ENCODE data around the gene RNF10. TPM values are rescaled to one million over a fixed set of nuclear protein-coding genes. Genes with fewer than 3 reads are reported as not detected.
"Not testable (repeated sequence)": the region's sequence is repeated elsewhere in the genome, so short reads cannot be mapped to it uniquely, and the experiment has no call there.

The RNF10 gene
- polyA plus RNA-seq, 1 of the 3 experiments (the other 2 are of a cell fraction), result 118 TPM

DNA sequence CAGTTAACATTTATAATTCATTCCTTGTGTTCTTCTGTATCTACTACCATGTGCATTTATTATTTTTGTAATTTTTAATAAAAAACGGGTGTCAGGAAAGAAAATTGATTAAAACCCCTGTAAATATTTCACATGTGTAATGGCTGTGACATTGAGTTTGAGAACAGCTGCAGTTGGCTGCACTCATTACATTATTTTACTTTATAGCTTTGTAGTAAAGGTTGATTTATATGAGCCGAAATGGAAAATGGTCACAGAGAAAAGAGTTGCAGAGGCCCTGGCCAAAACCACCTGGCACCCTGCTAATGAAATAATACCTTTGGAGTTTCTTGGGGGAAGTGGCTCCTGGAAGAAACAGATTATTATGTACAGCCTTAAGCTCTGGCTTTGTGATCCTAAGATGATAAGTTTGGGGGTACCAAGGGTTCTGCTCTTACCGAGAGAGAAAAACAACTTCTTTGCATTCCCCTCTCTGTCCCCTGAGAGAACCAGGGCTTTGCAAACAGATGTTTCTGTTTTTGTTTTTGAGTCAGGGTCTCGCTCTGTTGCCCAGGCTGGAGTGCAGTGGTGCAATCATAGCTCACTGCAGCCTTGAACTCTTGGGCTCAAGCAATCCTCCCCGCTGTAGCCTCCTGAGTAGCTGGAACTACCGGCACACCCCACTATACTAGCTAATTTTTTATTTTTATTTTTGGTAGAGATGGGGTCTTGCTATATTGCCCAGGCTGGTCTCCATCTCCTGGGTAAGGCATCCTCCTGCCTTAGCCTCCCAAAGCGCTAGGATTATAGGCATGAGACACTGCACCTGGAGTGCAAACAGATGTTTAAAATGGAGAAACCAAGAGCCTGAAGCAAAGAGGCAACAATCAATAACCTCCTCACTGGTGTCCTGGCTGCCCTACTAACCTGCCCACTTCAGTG lies 47.9 kb upstream of the RNF10 start:
- Histone ChIP-seq H3K9me2 (no peaks in the 10 kb centered on the region), H3K27me3 (ENCODE audit: insufficient read depth) (no peaks in the 10 kb centered on the region), H3K9ac (no peak overlapping the region), H3K4me2 (no peak overlapping the region), H3K4me1 (ENCODE audit: control insufficient read depth in 1 of 2, insufficient read depth in 2 of 2, low read depth in 1 of 2, low read length in 1 of 2) (peaks cover 0 to 6% of the 10 kb centered on the region in 2 experiments; a peak in 1 of 4 replicates), H2AFZ (ENCODE audit: low read depth) (no peak overlapping the region), H3K9me3 (no peaks in the 10 kb centered on the region), H3F3A (replicated peaks; ENCODE audit: insufficient read depth) (no peaks in the 10 kb centered on the region), H3K4me3 (ENCODE audit: low read depth in 2 of 2, low read length in 1 of 2) (no peak overlapping the region), H3K79me2 (ENCODE audit: insufficient read depth) (0 out of 2 replicates have a peak, but pooled peaks cover 4% of the 10 kb centered on the region), H4K20me1 (ENCODE audit: insufficient read depth) (no peaks in the 10 kb centered on the region), H3K36me3 (replicated peaks in 1 of 2; ENCODE audit: control insufficient read depth in 1 of 2, insufficient read depth in 2 of 2, low read length in 1 of 2) (peaks cover 0 to 4% of the 10 kb centered on the region in 2 experiments), H3K27ac (ENCODE audit: low read depth in 2 of 2, low read length in 1 of 2) (0 out of 4 replicates have a peak overlapping the region, but pooled peaks of 1 of the 2 experiments have one; percentile 2)
- TF ChIP-seq EZH2phosphoT487 (IDR thresholded peaks at IDR 0.05; ENCODE audit: borderline replicate concordance, low read depth) (no peak), TCF12 (IDR thresholded peaks at IDR 0.05) (no peak), EP300 (IDR thresholded peaks at IDR 0.05; ENCODE audit: borderline replicate concordance in 1 of 2, low read depth in 1 of 2, low read length in 1 of 2) (peak in 1 of 2 experiments; percentile 59; a peak in 1 of 4 replicates), RCOR1 (IDR thresholded peaks at IDR 0.05; ENCODE audit: low read length) (0 out of 2 replicates have a peak, but pooled peaks have one; percentile 20), FOXM1 (IDR thresholded peaks at IDR 0.05; ENCODE audit: low read depth) (no peak)
- ChIA-PET POLR2A (interaction anchor here (0.6 to 1.4 kb wide), 2 partner anchors 9 to 48 kb away, joined by 3 to 10 read pairs; partner anchors contain the start of genes COX6A1 and DYNLL1), CTCF (interaction anchor here (1.0 to 1.6 kb wide), 2 partner anchors 10 to 17 kb away, joined by 4 to 10 read pairs; partner anchors contain the start of genes DYNLL1 and SRSF9)
- 85% methylated on average over 7 of the region's 7 CpGs for WGBS (ENCODE audit: low lambda C conversion rate)
- DNase-seq, result peak; percentile 16

DNA sequence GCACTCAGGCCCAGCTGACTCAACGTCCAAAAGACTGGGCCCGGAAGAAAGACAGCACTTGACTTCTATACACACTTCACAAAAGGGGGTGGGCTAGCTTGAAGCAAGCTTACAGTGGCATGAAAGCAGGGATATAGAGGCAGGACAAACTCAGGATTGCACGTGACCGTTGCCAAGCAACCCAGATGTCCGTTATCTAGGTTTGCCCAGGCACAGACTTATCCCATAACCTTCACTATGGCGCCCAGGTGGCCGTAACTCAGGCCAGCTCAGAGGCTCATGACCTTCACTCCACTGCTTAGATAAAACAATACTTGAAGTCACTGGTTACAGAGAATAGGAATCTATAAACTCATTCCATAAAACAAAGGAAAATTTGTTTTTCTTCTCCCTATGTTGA lies 46.6 kb upstream of the RNF10 start:
- H3K4me3 ChIP-seq (ENCODE audit: low read depth in 2 of 2, low read length in 1 of 2); H2AFZ ChIP-seq (ENCODE audit: low read depth); H4K20me1 ChIP-seq (ENCODE audit: insufficient read depth); DNase-seq; H3K9me3 ChIP-seq; H3K9me2 ChIP-seq; H3K4me1 ChIP-seq (ENCODE audit: control insufficient read depth in 1 of 2, insufficient read depth in 2 of 2, low read depth in 1 of 2, low read length in 1 of 2); H3K9ac ChIP-seq; H3K79me2 ChIP-seq (ENCODE audit: insufficient read depth); H3F3A ChIP-seq (replicated peaks; ENCODE audit: insufficient read depth); H3K27ac ChIP-seq (ENCODE audit: low read depth in 2 of 2, low read length in 1 of 2); H3K27me3 ChIP-seq (ENCODE audit: insufficient read depth); H3K4me2 ChIP-seq: not testable (repeated sequence)
- ChIA-PET POLR2A (interaction anchor here (1.3 kb wide), 1 partner anchor 9 kb away, joined by 6 read pairs; no protein-coding TSS in a partner anchor), CTCF (interaction anchor here (1.2 to 1.9 kb wide), 2 partner anchors 13 to 121 kb away, joined by 3 to 5 read pairs; no protein-coding TSS in a partner anchor)
- 98% methylated on average over 7 of the region's 7 CpGs for whole genome bisulfite sequencing (ENCODE audit: low lambda C conversion rate)
- peaks cover 0 to 11% of the 10 kb centered on the region in 2 experiments for H3K36me3 ChIP-seq (replicated peaks in 1 of 2; ENCODE audit: control insufficient read depth in 1 of 2, insufficient read depth in 2 of 2, low read length in 1 of 2)

DNA sequence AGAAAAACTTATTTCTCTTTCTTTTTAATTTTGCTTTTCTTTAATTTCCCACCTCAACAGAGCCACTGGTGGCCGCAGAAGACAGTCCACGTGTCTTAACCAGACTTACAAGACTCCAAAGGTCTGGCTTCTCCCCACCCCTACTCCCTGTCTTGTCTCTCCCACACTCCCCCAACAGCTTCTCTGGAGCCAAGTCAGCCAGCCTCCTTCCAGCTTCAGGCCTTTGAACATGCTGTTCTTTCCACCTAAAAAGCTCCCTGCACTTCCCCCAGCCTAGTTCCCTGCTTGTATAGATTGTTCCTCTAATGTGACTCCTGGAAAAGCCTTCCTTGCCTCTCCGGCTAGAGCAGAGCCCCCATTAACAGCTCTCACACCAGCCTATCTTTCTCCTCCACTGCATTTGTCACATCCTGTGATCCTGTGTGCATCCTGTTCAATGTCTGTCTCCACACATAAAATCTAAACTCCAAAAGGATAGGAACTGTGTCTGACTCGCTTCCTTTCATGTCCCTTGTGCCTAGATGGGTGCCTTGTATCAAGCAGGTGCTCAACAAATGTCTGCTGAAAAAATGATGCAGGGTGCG lies 46.0 kb upstream of the RNF10 start:
- Histone ChIP-seq H3K27ac (ENCODE audit: low read depth in 2 of 2, low read length in 1 of 2) (no peak overlapping the region), H3K27me3 (ENCODE audit: insufficient read depth) (no peaks in the 10 kb centered on the region), H2AFZ (ENCODE audit: low read depth) (no peak overlapping the region), H3K4me2 (no peak overlapping the region), H3K9ac (no peak overlapping the region), H3K4me3 (ENCODE audit: low read depth in 2 of 2, low read length in 1 of 2) (no peak overlapping the region), H3F3A (replicated peaks; ENCODE audit: insufficient read depth) (no peaks in the 10 kb centered on the region), H3K79me2 (ENCODE audit: insufficient read depth) (0 out of 2 replicates have a peak, but pooled peaks cover 4% of the 10 kb centered on the region), H4K20me1 (ENCODE audit: insufficient read depth) (no peaks in the 10 kb centered on the region), H3K36me3 (replicated peaks in 1 of 2; ENCODE audit: control insufficient read depth in 1 of 2, insufficient read depth in 2 of 2, low read length in 1 of 2) (peaks cover 0 to 11% of the 10 kb centered on the region in 2 experiments), H3K9me2 (no peaks in the 10 kb centered on the region), H3K9me3 (no peaks in the 10 kb centered on the region), H3K4me1 (ENCODE audit: control insufficient read depth in 1 of 2, insufficient read depth in 2 of 2, low read depth in 1 of 2, low read length in 1 of 2) (peaks cover 0 to 6% of the 10 kb centered on the region in 2 experiments; a peak in 1 of 4 replicates)
- CTCF ChIA-PET, result interaction anchor here (1.2 to 3.6 kb wide), 3 partner anchors 13 to 121 kb away, joined by 3 to 18 read pairs (median 5); partner anchors contain the start of gene SRSF9
- POLR2A ChIA-PET, result interaction anchor here (1.3 kb wide), 1 partner anchor 9 kb away, joined by 6 read pairs; no protein-coding TSS in a partner anchor
- no peak for DNase-seq
- WGBS (ENCODE audit: low lambda C conversion rate), result 75% methylated on average over 5 of the region's 5 CpGs
- no peak for TF ChIP-seq MEF2A (IDR thresholded peaks at IDR 0.05; ENCODE audit: borderline replicate concordance, low read depth)
- TF ChIP-seq, protein P1, sequence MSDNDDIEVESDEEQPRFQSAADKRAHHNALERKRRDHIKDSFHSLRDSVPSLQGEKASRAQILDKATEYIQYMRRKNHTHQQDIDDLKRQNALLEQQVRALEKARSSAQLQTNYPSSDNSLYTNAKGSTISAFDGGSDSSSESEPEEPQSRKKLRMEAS (IDR thresholded peaks at IDR 0.05; ENCODE audit: low read depth), result no peak
- TF ChIP-seq JUND (IDR thresholded peaks at IDR 0.05), result no peak
- TF ChIP-seq RCOR1 (IDR thresholded peaks at IDR 0.05; ENCODE audit: low read length), result no peak
- no peak for TF ChIP-seq EZH2phosphoT487 (IDR thresholded peaks at IDR 0.05; ENCODE audit: borderline replicate concordance, low read depth)
- no peak for TF ChIP-seq ELF1 (IDR thresholded peaks at IDR 0.05)
- no peak for TF ChIP-seq RXRA (IDR thresholded peaks at IDR 0.05; ENCODE audit: borderline replicate concordance, low read depth)
- TF ChIP-seq GABPA (IDR thresholded peaks at IDR 0.05; ENCODE audit: low read depth), result no peak
- TF ChIP-seq FOSL2 (IDR thresholded peaks at IDR 0.05; ENCODE audit: borderline replicate concordance, low read depth), result no peak
- TF ChIP-seq CHD2 (IDR thresholded peaks at IDR 0.05; ENCODE audit: low read length, partially characterized antibody), result no peak
- TF ChIP-seq EP300 (IDR thresholded peaks at IDR 0.05; ENCODE audit: borderline replicate concordance in 1 of 2, low read depth in 1 of 2, low read length in 1 of 2), result no peak
- TF ChIP-seq, protein P2, sequence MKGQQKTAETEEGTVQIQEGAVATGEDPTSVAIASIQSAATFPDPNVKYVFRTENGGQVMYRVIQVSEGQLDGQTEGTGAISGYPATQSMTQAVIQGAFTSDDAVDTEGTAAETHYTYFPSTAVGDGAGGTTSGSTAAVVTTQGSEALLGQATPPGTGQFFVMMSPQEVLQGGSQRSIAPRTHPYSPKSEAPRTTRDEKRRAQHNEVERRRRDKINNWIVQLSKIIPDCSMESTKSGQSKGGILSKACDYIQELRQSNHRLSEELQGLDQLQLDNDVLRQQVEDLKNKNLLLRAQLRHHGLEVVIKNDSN (IDR thresholded peaks at IDR 0.05; ENCODE audit: borderline replicate concordance, low read depth), result no peak
- no peak for TF ChIP-seq NFIC (IDR thresholded peaks at IDR 0.05; ENCODE audit: borderline replicate concordance)
- TF ChIP-seq RAD21 (IDR thresholded peaks at IDR 0.05; ENCODE audit: low read length), result no peak
- TF ChIP-seq, protein P3, sequence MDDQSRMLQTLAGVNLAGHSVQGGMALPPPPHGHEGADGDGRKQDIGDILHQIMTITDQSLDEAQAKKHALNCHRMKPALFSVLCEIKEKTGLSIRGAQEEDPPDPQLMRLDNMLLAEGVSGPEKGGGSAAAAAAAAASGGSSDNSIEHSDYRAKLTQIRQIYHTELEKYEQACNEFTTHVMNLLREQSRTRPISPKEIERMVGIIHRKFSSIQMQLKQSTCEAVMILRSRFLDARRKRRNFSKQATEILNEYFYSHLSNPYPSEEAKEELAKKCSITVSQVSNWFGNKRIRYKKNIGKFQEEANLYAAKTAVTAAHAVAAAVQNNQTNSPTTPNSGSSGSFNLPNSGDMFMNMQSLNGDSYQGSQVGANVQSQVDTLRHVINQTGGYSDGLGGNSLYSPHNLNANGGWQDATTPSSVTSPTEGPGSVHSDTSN (IDR thresholded peaks at IDR 0.05), result no peak
- TF ChIP-seq TCF12 (IDR thresholded peaks at IDR 0.05), result no peak
- TF ChIP-seq SMC3 (IDR thresholded peaks at IDR 0.05; ENCODE audit: low read depth, low read length), result no peak

Measured in SK-N-SH (cell line).